ENCODE data around the gene DNAI1.
A peak's percentile ranks its signal among the peaks of the same experiment; 100 is the strongest.

DNAI1 gene

GRCh38 chr9:34547960-34548611, 89.5 kb downstream of the DNAI1 start:
- Histone ChIP-seq H3K23ac (ENCODE audit: low read length in 2 of 2) (no peak overlapping the region), H3K4ac (ENCODE audit: low read depth in 1 of 2, low read length in 2 of 2) (no peak overlapping the region), H4K8ac (ENCODE audit: low read length) (no peak overlapping the region), H2BK5ac (ENCODE audit: low read depth, low read length, poor library complexity, severe bottlenecking) (no peak overlapping the region), H3K18ac (ENCODE audit: low read depth in 1 of 2, low read length in 2 of 2) (no peak overlapping the region), H3K27ac (ENCODE audit: low read length, poor library complexity, severe bottlenecking) (no peak overlapping the region), H3K14ac (ENCODE audit: low read length in 2 of 2) (no peak overlapping the region), H3K9ac (ENCODE audit: low read length) (no peak overlapping the region), H3K27me3 (ENCODE audit: control insufficient read depth in 1 of 2, insufficient read depth in 1 of 2, low read length in 2 of 2) (peaks cover 44 to 53% of the 10 kb centered on the region in 2 experiments), H2BK15ac (ENCODE audit: low read depth, poor library complexity, severe bottlenecking) (no peak overlapping the region), H4K91ac (ENCODE audit: low read length) (no peak overlapping the region), H2BK12ac (ENCODE audit: low read length in 2 of 2) (no peak overlapping the region), H3K4me2 (ENCODE audit: low read length, poor library complexity, severe bottlenecking) (no peak overlapping the region), H3K4me1 (ENCODE audit: control insufficient read depth, insufficient read depth, low read depth, low read length) (peaks cover 2% of the 10 kb centered on the region), H3K9me3 (ENCODE audit: control insufficient read depth, low read length) (no peaks in the 10 kb centered on the region), H2BK120ac (ENCODE audit: low read depth, low read length) (no peak overlapping the region), H2AFZ (ENCODE audit: low read depth, low read length) (no peak overlapping the region), H3K4me3 (ENCODE audit: insufficient read depth in 1 of 2, low read depth in 1 of 2, low read length in 2 of 2) (no peak overlapping the region), H3K36me3 (ENCODE audit: control insufficient read depth in 1 of 2, insufficient read depth in 2 of 2, low read depth in 1 of 2, low read length in 2 of 2) (no peaks in the 10 kb centered on the region), H2AK5ac (ENCODE audit: low read length, severe bottlenecking) (no peak overlapping the region), H3K79me1 (replicated peaks; ENCODE audit: low read length, poor library complexity, severe bottlenecking) (no peaks in the 10 kb centered on the region)
- peak; percentile 72 for DNase-seq
- WGBS = 20% methylated on average over 13 of the region's 13 CpGs

GRCh38 chr9:34549407-34549732, 90.8 kb downstream of the DNAI1 start:
- Histone ChIP-seq H3K36me3 (ENCODE audit: control insufficient read depth in 1 of 2, insufficient read depth in 2 of 2, low read depth in 1 of 2, low read length in 2 of 2) (no peaks in the 10 kb centered on the region), H3K79me1 (replicated peaks; ENCODE audit: low read length, poor library complexity, severe bottlenecking) (no peaks in the 10 kb centered on the region), H2BK12ac (ENCODE audit: low read length in 2 of 2) (no peak overlapping the region), H3K4me1 (ENCODE audit: control insufficient read depth, insufficient read depth, low read depth, low read length) (peaks cover 2% of the 10 kb centered on the region), H3K23ac (ENCODE audit: low read length in 2 of 2) (no peak overlapping the region), H2AFZ (ENCODE audit: low read depth, low read length) (no peak overlapping the region), H4K91ac (ENCODE audit: low read length) (no peak overlapping the region), H3K9me3 (ENCODE audit: control insufficient read depth, low read length) (no peaks in the 10 kb centered on the region), H3K14ac (ENCODE audit: low read length in 2 of 2) (no peak overlapping the region), H3K4ac (ENCODE audit: low read depth in 1 of 2, low read length in 2 of 2) (no peak overlapping the region), H4K8ac (ENCODE audit: low read length) (no peak overlapping the region), H3K9ac (ENCODE audit: low read length) (no peak overlapping the region), H3K18ac (ENCODE audit: low read depth in 1 of 2, low read length in 2 of 2) (no peak overlapping the region), H3K27ac (ENCODE audit: low read length, poor library complexity, severe bottlenecking) (no peak overlapping the region), H2BK5ac (ENCODE audit: low read depth, low read length, poor library complexity, severe bottlenecking) (no peak overlapping the region), H3K4me3 (ENCODE audit: insufficient read depth in 1 of 2, low read depth in 1 of 2, low read length in 2 of 2) (no peak overlapping the region), H3K4me2 (ENCODE audit: low read length, poor library complexity, severe bottlenecking) (no peak overlapping the region), H3K27me3 (ENCODE audit: control insufficient read depth in 1 of 2, insufficient read depth in 1 of 2, low read length in 2 of 2) (peaks cover 51 to 58% of the 10 kb centered on the region in 2 experiments), H2AK5ac (ENCODE audit: low read length, severe bottlenecking) (no peak overlapping the region), H2BK120ac (ENCODE audit: low read depth, low read length) (no peak overlapping the region), H2BK15ac (ENCODE audit: low read depth, poor library complexity, severe bottlenecking) (no peak overlapping the region)
- WGBS = 81% methylated on average over 5 of the region's 5 CpGs
- DNase-seq = no peak

- no peaks in the 10 kb centered on the region for H3K9me3 ChIP-seq (ENCODE audit: control insufficient read depth, low read length)
- no peak overlapping the region for H2BK12ac ChIP-seq (ENCODE audit: low read length in 2 of 2)
- no peak overlapping the region for H3K14ac ChIP-seq (ENCODE audit: low read length in 2 of 2)
- H3K27me3 ChIP-seq (ENCODE audit: control insufficient read depth in 1 of 2, insufficient read depth in 1 of 2, low read length in 2 of 2) = peaks cover 49 to 51% of the 10 kb centered on the region in 2 experiments
- H3K18ac ChIP-seq (ENCODE audit: low read depth in 1 of 2, low read length in 2 of 2) = no peak overlapping the region
- H2BK120ac ChIP-seq (ENCODE audit: low read depth, low read length) = no peak overlapping the region
- H2AK5ac ChIP-seq (ENCODE audit: low read length, severe bottlenecking) = no peak overlapping the region
- H3K23ac ChIP-seq (ENCODE audit: low read length in 2 of 2) = no peak overlapping the region
- no peaks in the 10 kb centered on the region for H3K79me1 ChIP-seq (replicated peaks; ENCODE audit: low read length, poor library complexity, severe bottlenecking)
- DNase-seq = no peak
- H4K8ac ChIP-seq (ENCODE audit: low read length) = no peak overlapping the region
- no peak overlapping the region for H2BK5ac ChIP-seq (ENCODE audit: low read depth, low read length, poor library complexity, severe bottlenecking)
- H3K27ac ChIP-seq (ENCODE audit: low read length, poor library complexity, severe bottlenecking) = no peak overlapping the region
- no peak overlapping the region for H2AFZ ChIP-seq (ENCODE audit: low read depth, low read length)
- no peak overlapping the region for H3K4me2 ChIP-seq (ENCODE audit: low read length, poor library complexity, severe bottlenecking)
- H4K91ac ChIP-seq (ENCODE audit: low read length) = no peak overlapping the region
- H2BK15ac ChIP-seq (ENCODE audit: low read depth, poor library complexity, severe bottlenecking) = no peak overlapping the region
- no peaks in the 10 kb centered on the region for H3K36me3 ChIP-seq (ENCODE audit: control insufficient read depth in 1 of 2, insufficient read depth in 2 of 2, low read depth in 1 of 2, low read length in 2 of 2)
- peaks cover 4% of the 10 kb centered on the region for H3K4me1 ChIP-seq (ENCODE audit: control insufficient read depth, insufficient read depth, low read depth, low read length)
- WGBS = 85% methylated on average over 12 of the region's 12 CpGs
- no peak overlapping the region for H3K9ac ChIP-seq (ENCODE audit: low read length)
- H3K4me3 ChIP-seq (ENCODE audit: insufficient read depth in 1 of 2, low read depth in 1 of 2, low read length in 2 of 2) = no peak overlapping the region
- H3K4ac ChIP-seq (ENCODE audit: low read depth in 1 of 2, low read length in 2 of 2) = no peak overlapping the region
These were observed 91.5 kb downstream of the DNAI1 start for GRCh38 chr9:34550016-34550680.

GRCh38 chr9:34550681-34551270, 92.2 kb downstream of the DNAI1 start:
- no peak overlapping the region for H2BK12ac ChIP-seq (ENCODE audit: low read length in 2 of 2)
- no peak overlapping the region for H3K4me3 ChIP-seq (ENCODE audit: insufficient read depth in 1 of 2, low read depth in 1 of 2, low read length in 2 of 2)
- no peak overlapping the region for H2BK5ac ChIP-seq (ENCODE audit: low read depth, low read length, poor library complexity, severe bottlenecking)
- no peak for DNase-seq
- no peak overlapping the region for H2BK120ac ChIP-seq (ENCODE audit: low read depth, low read length)
- no peaks in the 10 kb centered on the region for H3K36me3 ChIP-seq (ENCODE audit: control insufficient read depth in 1 of 2, insufficient read depth in 2 of 2, low read depth in 1 of 2, low read length in 2 of 2)
- H2AFZ ChIP-seq (ENCODE audit: low read depth, low read length) = no peak overlapping the region
- H4K8ac ChIP-seq (ENCODE audit: low read length) = no peak overlapping the region
- no peak overlapping the region for H4K91ac ChIP-seq (ENCODE audit: low read length)
- no peak overlapping the region for H3K9ac ChIP-seq (ENCODE audit: low read length)
- no peak overlapping the region for H2BK15ac ChIP-seq (ENCODE audit: low read depth, poor library complexity, severe bottlenecking)
- 80% methylated on average over 4 of the region's 5 CpGs for WGBS
- H3K14ac ChIP-seq (ENCODE audit: low read length in 2 of 2) = no peak overlapping the region
- no peak overlapping the region for H3K4ac ChIP-seq (ENCODE audit: low read depth in 1 of 2, low read length in 2 of 2)
- no peak overlapping the region for H3K4me2 ChIP-seq (ENCODE audit: low read length, poor library complexity, severe bottlenecking)
- H3K27me3 ChIP-seq (ENCODE audit: control insufficient read depth in 1 of 2, insufficient read depth in 1 of 2, low read length in 2 of 2) = peaks cover 45 to 48% of the 10 kb centered on the region in 2 experiments
- peaks cover 4% of the 10 kb centered on the region for H3K4me1 ChIP-seq (ENCODE audit: control insufficient read depth, insufficient read depth, low read depth, low read length)
- H3K9me3 ChIP-seq (ENCODE audit: control insufficient read depth, low read length) = no peaks in the 10 kb centered on the region
- no peak overlapping the region for H3K18ac ChIP-seq (ENCODE audit: low read depth in 1 of 2, low read length in 2 of 2)
- H3K27ac ChIP-seq (ENCODE audit: low read length, poor library complexity, severe bottlenecking) = no peak overlapping the region
- no peaks in the 10 kb centered on the region for H3K79me1 ChIP-seq (replicated peaks; ENCODE audit: low read length, poor library complexity, severe bottlenecking)
- no peak overlapping the region for H3K23ac ChIP-seq (ENCODE audit: low read length in 2 of 2)
- H2AK5ac ChIP-seq (ENCODE audit: low read length, severe bottlenecking) = no peak overlapping the region
